A549 (cell line): ENCODE data around the gene SCYGR6.

Source experiments
- BHLHE40 ChIP-seq: IDR thresholded peaks from 2 replicates; pipeline ENCODE4 v1.6.1; 2012; ENCODE audit warnings: low read depth, low read length, inconsistent platforms
- CEBPB ChIP-seq, 2 experiments: fragments of >200 bp in 1 of 2; sonication (Bioruptor Twin) in 1 of 2; formaldehyde crosslinking in 1 of 2; IDR thresholded peaks; 2 replicates each; pipeline ENCODE4 v1.6.1; 2012 to 2016
- CTCF ChIP-seq: fragments of >200 bp; sonication (Bioruptor Twin); formaldehyde crosslinking; IDR thresholded peaks from 3 replicates; pipeline ENCODE4 v1.5.1; 2016
- EHF ChIP-seq: fragments of 250-450 bp; sonication (Bioruptor Pico); IDR thresholded peaks from 2 replicates; pipeline ENCODE4 v1.5.0; 2020; ENCODE audit warnings: mild to moderate bottlenecking
- ELK1 ChIP-seq: fragments of 150-350 bp; IDR thresholded peaks from 2 replicates; pipeline ENCODE4 v1.6.1; 2014; ENCODE audit warnings: low read depth, mild to moderate bottlenecking, low read length
- HDAC2 ChIP-seq: fragments of 200-600 bp; sonication (generic); IDR thresholded peaks from 2 replicates; pipeline ENCODE4 v1.6.1; 2016
- KDM1A ChIP-seq: fragments of 200-600 bp; sonication (generic); IDR thresholded peaks from 2 replicates; pipeline ENCODE4 v1.6.1; 2016; ENCODE audit warnings: low read depth, mild to moderate bottlenecking
- MAFK ChIP-seq: fragments of 450-650 bp; IDR thresholded peaks from 2 replicates; pipeline ENCODE4 v1.6.1; 2014; ENCODE audit not compliant: partially characterized antibody
- MYC ChIP-seq: IDR thresholded peaks from 2 replicates; pipeline ENCODE4 v1.6.1; 2012; ENCODE audit warnings: mild to moderate bottlenecking, inconsistent platforms, low read length, improper control_type of control experiment, borderline replicate concordance
- NFE2L2 ChIP-seq: fragments of 150-350 bp; conservative IDR thresholded peaks from 2 replicates; pipeline ENCODE4 v1.6.1; 2014; ENCODE audit warnings: low read length
- NR3C1 ChIP-seq: fragments of >200 bp; sonication (Bioruptor Twin); formaldehyde crosslinking; IDR thresholded peaks from 3 replicates; pipeline ENCODE4 v1.6.1; 2017
- POLR2A ChIP-seq: IDR thresholded peaks from 2 replicates; pipeline ENCODE4 v1.6.1; 2012; ENCODE audit warnings: mild to moderate bottlenecking, low read length

GRCh38 chr2:227701556-227701955, 23.0 kb downstream of the SCYGR6 start:
- no peak for TF ChIP-seq CTCF
- TF ChIP-seq EHF (CRISPR knock-in tag): no peak
- TF ChIP-seq HDAC2: no peak
- no peak for TF ChIP-seq NR3C1
- TF ChIP-seq CEBPB (IDR thresholded peaks at IDR 0.05): no peak
- no peak for TF ChIP-seq ELK1
- TF ChIP-seq KDM1A: no peak
- no peak for TF ChIP-seq POLR2A
- TF ChIP-seq MYC: no peak
- no peak for TF ChIP-seq MAFK
- TF ChIP-seq BHLHE40: no peak
- no peak for TF ChIP-seq NFE2L2
